Measurements from ENCODE around the gene HOXB8.

- TF ChIP-seq CTCF (IDR thresholded peaks at IDR 0.05), result no peak
- no peak for TF ChIP-seq POLR2A (IDR thresholded peaks at IDR 0.05)
Measured at GRCh38 chr17:48565022-48565554, 50.0 kb downstream of the HOXB8 start.
